ENCODE data around the gene PNRC2. TPM values are rescaled to one million over a fixed set of nuclear protein-coding genes. Genes with fewer than 3 reads are reported as not detected.
A peak's percentile ranks its signal among the peaks of the same experiment; 100 is the strongest.

Gene PNRC2
- total and polyA plus RNA-seq, 2 donors (not counting 3 experiments of a cell fraction or from before 2014, with no cell fraction given): 70.2 to 77.8 TPM

- POLR2A ChIA-PET: interaction anchor here (0.6 to 0.7 kb wide), 2 partner anchors 17 to 121 kb away, joined by 3 to 4 read pairs; no protein-coding TSS in a partner anchor
- Histone ChIP-seq H3K79me2 (ENCODE audit: control insufficient read depth, insufficient read depth, low read length) (peaks cover 24% of the 10 kb centered on the region), H3K9me3 (replicated peaks; ENCODE audit: control insufficient read depth, insufficient read depth, low read length) (no peaks in the 10 kb centered on the region), H4K20me1 (replicated peaks; ENCODE audit: control insufficient read depth, extremely low read depth, insufficient read depth, low read length) (peaks cover 1% of the 10 kb centered on the region), H2AFZ (ENCODE audit: low read depth, low read length) (peak overlapping the region; percentile 66), H3K9me1 (replicated peaks; ENCODE audit: control insufficient read depth, extremely low read depth, insufficient read depth, low read length) (no peaks in the 10 kb centered on the region), H3K27ac (ENCODE audit: insufficient read depth, low read depth, low read length) (peak overlapping the region; percentile 96), H3K27me3 (ENCODE audit: control insufficient read depth in 2 of 2, insufficient read depth in 2 of 2, low read length in 2 of 2) (no peaks in the 10 kb centered on the region), H3K4me3 (replicated peaks in 1 of 3; ENCODE audit: insufficient read depth in 1 of 3, low read depth in 1 of 3, low read length in 3 of 3) (peak overlapping the region; percentile 43 to 67 (median 58)), H3K4me1 (ENCODE audit: control insufficient read depth, extremely low read depth, insufficient read depth, low read length) (peaks cover 26% of the 10 kb centered on the region), H3K4me2 (ENCODE audit: insufficient read depth, low read length) (peak overlapping the region; percentile 84), H3K36me3 (ENCODE audit: control insufficient read depth in 2 of 2, extremely low read depth in 1 of 2, insufficient read depth in 2 of 2, low read length in 2 of 2) (no peaks in the 10 kb centered on the region), H3K9ac (replicated peaks; ENCODE audit: extremely low read depth, insufficient read depth, low read length) (peak overlapping the region; percentile 100)
- TF ChIP-seq, protein P1, sequence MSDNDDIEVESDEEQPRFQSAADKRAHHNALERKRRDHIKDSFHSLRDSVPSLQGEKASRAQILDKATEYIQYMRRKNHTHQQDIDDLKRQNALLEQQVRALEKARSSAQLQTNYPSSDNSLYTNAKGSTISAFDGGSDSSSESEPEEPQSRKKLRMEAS (IDR thresholded peaks at IDR 0.05; ENCODE audit: insufficient read depth, insufficient read length): peak; percentile 37
- no peak for TF ChIP-seq POLR2AphosphoS5 (IDR thresholded peaks at IDR 0.05; ENCODE audit: insufficient read depth, low read depth, low read length)
- no peak for TF ChIP-seq JUN (IDR thresholded peaks at IDR 0.05; ENCODE audit: borderline replicate concordance, insufficient read depth, insufficient read length, low read depth)
- peak; percentile 13 for TF ChIP-seq POLR2A (IDR thresholded peaks at IDR 0.05; ENCODE audit: low read depth, low read length)
- TF ChIP-seq FOS (IDR thresholded peaks at IDR 0.05; ENCODE audit: borderline replicate concordance, insufficient read depth, low read length): peak; percentile 41
- TF ChIP-seq MYC (IDR thresholded peaks at IDR 0.05; ENCODE audit: low read depth, low read length): no peak
- TF ChIP-seq, protein P2, sequence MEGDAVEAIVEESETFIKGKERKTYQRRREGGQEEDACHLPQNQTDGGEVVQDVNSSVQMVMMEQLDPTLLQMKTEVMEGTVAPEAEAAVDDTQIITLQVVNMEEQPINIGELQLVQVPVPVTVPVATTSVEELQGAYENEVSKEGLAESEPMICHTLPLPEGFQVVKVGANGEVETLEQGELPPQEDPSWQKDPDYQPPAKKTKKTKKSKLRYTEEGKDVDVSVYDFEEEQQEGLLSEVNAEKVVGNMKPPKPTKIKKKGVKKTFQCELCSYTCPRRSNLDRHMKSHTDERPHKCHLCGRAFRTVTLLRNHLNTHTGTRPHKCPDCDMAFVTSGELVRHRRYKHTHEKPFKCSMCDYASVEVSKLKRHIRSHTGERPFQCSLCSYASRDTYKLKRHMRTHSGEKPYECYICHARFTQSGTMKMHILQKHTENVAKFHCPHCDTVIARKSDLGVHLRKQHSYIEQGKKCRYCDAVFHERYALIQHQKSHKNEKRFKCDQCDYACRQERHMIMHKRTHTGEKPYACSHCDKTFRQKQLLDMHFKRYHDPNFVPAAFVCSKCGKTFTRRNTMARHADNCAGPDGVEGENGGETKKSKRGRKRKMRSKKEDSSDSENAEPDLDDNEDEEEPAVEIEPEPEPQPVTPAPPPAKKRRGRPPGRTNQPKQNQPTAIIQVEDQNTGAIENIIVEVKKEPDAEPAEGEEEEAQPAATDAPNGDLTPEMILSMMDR (IDR thresholded peaks at IDR 0.05; ENCODE audit: extremely low read depth in 1 of 2, insufficient read depth in 1 of 2, low read depth in 1 of 2, low read length in 2 of 2): peak; percentile 17 to 38
- no peak for TF ChIP-seq GATA2 (IDR thresholded peaks at IDR 0.05; ENCODE audit: insufficient read depth, insufficient read length, low read depth, low read length)
- no peak for TF ChIP-seq EZH2 (IDR thresholded peaks at IDR 0.05; ENCODE audit: borderline replicate concordance, low read depth, low read length, severe bottlenecking)
- intact Hi-C loops (cut with micrococcal nuclease) (loop anchor here (1.0 to 5.0 kb wide), 10 partner anchors 21 to 763 kb away; partner anchors contain the start of genes FUCA1, GALE, HMGCL and MYOM3), dilution Hi-C loops (cut with MboI; ENCODE audit: extremely low pct_ligation_motif_present, low sequenced_read_pairs) (no loop called here)
- peak; percentile 93 for DNase-seq (ENCODE audit: low read depth, low spot score)
- CTCF ChIA-PET: interaction anchor here (0.6 to 3.3 kb wide), 5 partner anchors 50 to 84 kb away, joined by 3 to 42 read pairs (median 3); no protein-coding TSS in a partner anchor
- peak; percentile 92 for FAIRE-seq
- BruUV-seq (replicated peaks): TSS peak; percentile 53
Measured at GRCh38 chr1:23958810-23959460, 693 bp upstream of the PNRC2 start.

Data from endothelial cell of umbilical vein (primary cell).